Smooth muscle cell of the coronary artery (primary cell): Measurements from ENCODE around the gene FAM169A. TPM values are rescaled to one million over a fixed set of nuclear protein-coding genes. Genes with fewer than 3 reads are reported as not detected.

ENCODE experiments used
- total RNA-seq: library from RNA; depleted of rRNA; stranded (reverse); fragments of >200 nt; gene quantifications from 2 replicates; pipeline ENCODE4 v1.2.3, GENCODE V29; 2014; ENCODE audit warnings: low replicate concordance

FAM169A gene, protein sequence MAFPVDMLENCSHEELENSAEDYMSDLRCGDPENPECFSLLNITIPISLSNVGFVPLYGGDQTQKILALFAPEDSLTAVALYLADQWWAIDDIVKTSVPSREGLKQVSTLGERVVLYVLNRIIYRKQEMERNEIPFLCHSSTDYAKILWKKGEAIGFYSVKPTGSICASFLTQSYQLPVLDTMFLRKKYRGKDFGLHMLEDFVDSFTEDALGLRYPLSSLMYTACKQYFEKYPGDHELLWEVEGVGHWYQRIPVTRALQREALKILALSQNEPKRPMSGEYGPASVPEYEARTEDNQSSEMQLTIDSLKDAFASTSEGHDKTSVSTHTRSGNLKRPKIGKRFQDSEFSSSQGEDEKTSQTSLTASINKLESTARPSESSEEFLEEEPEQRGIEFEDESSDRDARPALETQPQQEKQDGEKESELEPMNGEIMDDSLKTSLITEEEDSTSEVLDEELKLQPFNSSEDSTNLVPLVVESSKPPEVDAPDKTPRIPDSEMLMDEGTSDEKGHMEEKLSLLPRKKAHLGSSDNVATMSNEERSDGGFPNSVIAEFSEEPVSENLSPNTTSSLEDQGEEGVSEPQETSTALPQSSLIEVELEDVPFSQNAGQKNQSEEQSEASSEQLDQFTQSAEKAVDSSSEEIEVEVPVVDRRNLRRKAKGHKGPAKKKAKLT
- under 0.01 and 0.60 TPM in 2 replicates for total RNA-seq

GRCh38 chr5:74865804-74866595 lies at the start of gene FAM169A:
TSS of gene FAM169A (minus strand) at chr5:74866387. CDS start at chr5:74841676, 24,711 bp downstream.

GRCh38 chr5:74766849-74767578 lies 99.2 kb downstream of the FAM169A start, which contains the start of the genes GFM2 and NSA2:
TSS of gene GFM2 (minus strand) at chr5:74767117. CDS start at chr5:74763742, 3,375 bp downstream.
TSS of gene NSA2 (plus strand) at chr5:74767249. CDS start at chr5:74767361, 112 bp downstream.

Other genes starting within 250 kb of the FAM169A start
- gene ENC1, start 225.7 kb downstream of the FAM169A start, total RNA-seq = 12.5 and 186 TPM in 2 replicates
- 198 and 366 TPM in 2 replicates for gene HEXB, start 181.2 kb downstream of the FAM169A start, total RNA-seq
- gene GFM2, start 99.3 kb downstream of the FAM169A start, total RNA-seq = 21.9 and 40.7 TPM in 2 replicates
- gene NSA2, start 99.1 kb downstream of the FAM169A start, total RNA-seq = 68.6 and 76.0 TPM in 2 replicates
- 1.9 and 2.7 TPM in 2 replicates for gene GCNT4, start 186.2 kb upstream of the FAM169A start, total RNA-seq